HK-2 (cell line): ENCODE results near the gene ARID4B.
"Not testable (repeated sequence)": the region's sequence is repeated elsewhere in the genome, so short reads cannot be mapped to it uniquely, and the experiment has no call there.

Source experiments
- DNase-seq: peaks from one replicate; pipeline ENCODE4 v3.0.0-alpha.2; 2018; ENCODE audit not compliant: unreplicated experiment

Gene ARID4B

DNA sequence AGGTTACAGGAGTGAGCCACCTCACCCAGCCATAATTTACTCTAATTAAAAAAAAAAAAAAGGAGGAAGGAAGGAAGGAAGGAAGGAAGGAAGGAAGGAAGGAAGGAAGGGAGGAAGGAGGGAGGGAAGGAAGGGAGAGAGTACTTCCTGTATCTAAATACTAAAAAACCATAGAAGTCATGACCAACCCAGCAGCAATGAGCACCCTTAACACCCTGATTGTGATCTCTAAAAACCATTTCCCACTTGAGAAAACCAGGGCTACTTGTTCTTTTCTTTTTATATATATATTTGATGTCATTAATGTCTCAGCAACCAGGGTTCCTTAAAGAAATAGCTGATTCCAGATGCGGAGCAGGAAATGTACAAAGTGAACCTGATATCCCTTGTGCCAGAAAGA is 31.2 kb downstream of the ARID4B start:
- no peak for DNase-seq

DNA sequence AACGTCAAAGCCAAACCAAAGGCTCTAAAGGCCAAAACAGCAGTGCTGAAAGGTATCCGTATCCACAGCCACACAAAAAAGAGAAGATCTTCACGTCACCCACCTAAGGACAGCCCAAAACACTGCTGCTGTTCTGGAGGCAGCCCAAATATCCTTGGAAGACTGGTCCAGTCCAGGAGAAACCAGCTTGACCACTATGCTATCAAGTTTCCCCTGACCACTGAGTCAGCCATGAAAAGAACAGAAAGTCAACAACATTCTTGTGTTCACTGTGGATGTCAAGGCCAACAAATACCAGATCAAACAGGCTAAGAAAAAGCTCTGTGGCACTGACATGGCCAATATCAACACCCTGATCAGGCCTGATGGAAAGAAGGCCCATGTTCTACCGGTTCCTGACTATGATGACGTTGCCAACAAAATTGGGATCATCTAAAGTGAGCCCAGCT is 32.1 kb downstream of the ARID4B start:
- no peak for DNase-seq

GRCh38 chr1:235293322-235293942 is 34.5 kb downstream of the ARID4B start:
- no peak for DNase-seq

GRCh38 chr1:235292790-235293189 is 35.2 kb downstream of the ARID4B start:
- DNase-seq = no peak

DNA sequence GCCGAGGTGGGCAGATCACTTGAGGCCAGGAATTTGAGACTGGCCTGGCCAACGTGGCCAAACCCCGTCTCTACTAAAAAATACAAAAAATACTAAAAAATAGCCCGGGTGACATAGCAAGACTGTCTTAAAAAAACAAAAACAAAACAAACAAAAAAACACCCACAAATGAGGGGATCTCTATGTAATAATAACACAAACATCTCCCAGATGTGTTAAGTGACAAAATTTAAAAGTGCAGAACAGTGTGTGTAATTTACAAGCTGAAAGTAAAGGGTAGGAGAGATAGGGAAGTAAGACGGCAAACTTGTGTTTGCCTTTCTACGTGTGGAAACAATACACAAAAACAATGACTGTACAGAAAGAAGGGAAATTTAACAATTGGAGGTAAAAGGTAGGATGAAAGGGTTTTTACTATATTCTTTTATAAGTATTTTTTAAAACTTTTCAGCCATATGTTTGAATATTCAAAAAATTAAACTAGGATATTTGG is 36.3 kb downstream of the ARID4B start:
- no peak for DNase-seq

GRCh38 chr1:235290740-235291502 is 37.1 kb downstream of the ARID4B start:
- DNase-seq = no peak

DNA sequence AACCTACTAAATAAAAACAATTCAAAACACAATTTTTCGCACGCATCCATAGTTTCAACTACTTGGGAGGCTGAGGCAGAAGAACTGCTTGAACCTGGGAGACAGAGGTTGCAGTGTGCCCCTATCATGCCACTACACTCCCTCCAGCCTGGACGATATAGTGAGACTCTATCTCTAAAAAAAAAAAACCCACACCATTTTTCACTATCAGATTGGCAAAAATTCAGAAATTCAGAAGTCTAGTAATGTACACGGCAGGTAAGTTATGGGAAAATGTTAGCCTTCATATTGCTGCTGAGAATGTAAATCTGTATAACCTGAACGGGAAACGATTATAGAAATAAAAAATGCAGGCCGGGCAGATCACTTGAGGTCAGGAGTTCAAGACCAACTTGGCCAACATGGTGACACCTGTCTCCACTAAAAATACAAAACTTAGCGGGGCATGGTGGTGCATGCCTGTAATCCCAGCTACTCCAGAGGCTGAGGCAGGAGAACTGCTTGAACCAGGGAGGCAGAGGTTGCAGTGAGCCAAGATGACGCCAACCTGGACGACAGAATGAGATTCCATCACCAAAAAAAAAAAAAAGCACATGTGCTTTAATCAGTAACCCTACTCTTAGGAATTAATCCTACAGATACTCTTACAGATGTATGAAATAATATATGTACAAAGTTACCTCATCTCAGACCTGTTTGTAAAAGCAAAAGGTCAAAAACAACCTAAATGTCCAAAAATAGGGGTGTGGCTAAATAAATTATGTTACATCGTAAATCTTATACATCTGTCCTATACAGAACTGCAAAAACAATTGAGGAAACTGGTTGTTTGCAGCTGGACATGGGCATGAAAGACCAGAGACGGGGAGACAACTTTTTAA is 37.9 kb downstream of the ARID4B start:
- DNase-seq = no peak

GRCh38 chr1:235287208-235287882 is 40.6 kb downstream of the ARID4B start:
- no peak for DNase-seq

DNA sequence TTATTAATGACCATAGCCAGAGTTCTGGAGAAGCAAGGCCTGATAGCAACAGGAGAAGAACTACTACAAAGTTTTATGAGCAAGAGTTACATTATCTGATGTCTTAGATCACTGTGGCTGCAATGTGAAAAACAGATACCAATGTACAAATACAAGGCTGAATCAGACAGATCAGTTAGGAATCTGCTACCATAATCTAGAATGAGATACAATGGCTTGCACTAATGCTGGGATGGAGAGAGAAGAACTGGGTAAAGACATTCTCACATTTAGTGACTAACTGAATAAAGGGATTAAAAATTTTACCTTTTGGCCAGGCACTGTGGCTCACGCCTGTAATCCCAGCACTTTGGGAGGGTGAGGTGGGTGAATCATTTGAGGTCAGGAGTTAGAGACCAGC is 41.3 kb downstream of the ARID4B start:
- no peak for DNase-seq

GRCh38 chr1:235284231-235284769 is 43.7 kb downstream of the ARID4B start:
- DNase-seq = no peak

GRCh38 chr1:235283636-235284035 is 44.3 kb downstream of the ARID4B start:
- DNase-seq = not testable (repeated sequence)

DNA sequence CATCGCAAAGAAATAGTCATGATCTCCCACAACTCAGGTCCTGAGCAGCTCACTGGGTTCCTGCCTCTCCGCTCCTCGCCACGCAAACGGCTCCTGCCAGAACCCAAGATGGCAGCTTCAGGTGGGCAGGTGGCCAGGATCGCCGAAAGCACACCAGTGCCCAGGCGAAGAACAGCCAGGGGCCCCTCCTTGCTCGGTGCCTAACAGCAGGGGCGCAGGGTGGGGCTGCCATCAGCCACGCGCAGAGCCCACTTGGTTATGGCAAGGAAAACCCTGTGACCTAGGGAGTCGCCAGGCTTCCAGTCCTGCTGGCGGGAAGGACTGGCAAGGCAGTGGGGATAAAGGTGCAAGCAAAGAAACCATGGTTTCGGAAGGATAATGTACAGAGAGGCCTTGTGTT is 47.5 kb downstream of the ARID4B start:
- DNase-seq = no peak

GRCh38 chr1:235279694-235280093 is 48.3 kb downstream of the ARID4B start:
- no peak for DNase-seq

- no peak for DNase-seq
Observed at GRCh38 chr1:235278915-235279292, 49.1 kb downstream of the ARID4B start.

GRCh38 chr1:235278233-235278914 is 49.6 kb downstream of the ARID4B start:
- DNase-seq = no peak

DNA sequence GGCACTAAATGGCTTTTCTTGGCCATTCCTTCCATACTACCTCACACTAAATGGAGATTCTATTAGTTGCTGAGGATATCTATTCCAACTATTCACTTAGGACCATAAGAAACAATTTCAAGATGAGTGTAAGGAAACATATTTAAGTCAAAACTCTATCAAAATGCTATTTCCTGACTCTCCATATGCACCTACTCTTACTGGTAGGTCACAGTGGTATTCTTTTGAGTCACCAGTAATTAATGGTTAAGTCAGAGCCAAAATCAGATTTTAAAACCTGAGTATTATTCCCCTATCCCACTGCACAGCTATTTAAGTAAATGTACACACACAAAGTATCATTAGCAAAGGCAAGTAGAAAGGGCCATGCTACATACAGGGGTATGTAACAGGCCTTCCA is 50.3 kb downstream of the ARID4B start:
- no peak for DNase-seq

DNA sequence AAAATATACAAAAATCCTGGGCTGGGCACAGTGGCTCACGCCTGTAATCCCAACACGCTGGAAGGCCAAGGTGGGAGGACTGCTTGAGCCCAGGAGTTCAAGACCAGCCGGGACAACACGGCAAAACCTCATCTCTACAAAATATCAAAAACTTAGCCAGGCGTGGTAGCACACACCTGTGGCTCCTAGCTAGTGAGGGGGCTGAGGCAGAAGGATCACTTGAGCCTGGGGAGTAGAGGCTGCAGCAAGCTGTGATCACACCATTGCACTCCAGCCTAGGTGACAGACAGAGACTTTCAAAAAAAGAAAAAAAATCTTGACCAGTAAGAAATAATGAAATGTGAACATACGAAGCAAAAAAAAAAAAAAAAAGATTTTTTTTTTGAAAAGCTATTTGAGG is 52.1 kb downstream of the ARID4B start:
- DNase-seq = no peak

DNA sequence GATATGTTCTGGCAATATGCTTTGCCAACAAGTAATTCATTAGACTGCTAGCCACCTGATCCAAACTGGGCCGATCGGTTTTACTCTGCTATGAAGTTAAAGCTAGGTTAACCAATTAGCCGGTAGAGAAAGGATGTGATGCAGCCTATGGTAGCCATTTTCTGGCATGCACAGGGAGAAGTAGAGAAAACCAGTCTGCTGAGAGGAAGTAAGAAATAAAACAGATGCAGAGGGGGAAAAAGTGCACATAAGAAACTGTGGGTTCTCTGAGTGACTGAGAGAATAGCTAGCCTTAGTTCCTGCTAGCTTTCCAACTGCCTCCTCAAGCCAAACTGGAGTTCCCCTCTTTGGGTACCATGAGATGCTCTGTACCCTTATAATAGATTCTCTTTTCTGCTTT is 52.8 kb downstream of the ARID4B start:
- no peak for DNase-seq

GRCh38 chr1:235272851-235273250 is 55.1 kb downstream of the ARID4B start:
- no peak for DNase-seq

DNA sequence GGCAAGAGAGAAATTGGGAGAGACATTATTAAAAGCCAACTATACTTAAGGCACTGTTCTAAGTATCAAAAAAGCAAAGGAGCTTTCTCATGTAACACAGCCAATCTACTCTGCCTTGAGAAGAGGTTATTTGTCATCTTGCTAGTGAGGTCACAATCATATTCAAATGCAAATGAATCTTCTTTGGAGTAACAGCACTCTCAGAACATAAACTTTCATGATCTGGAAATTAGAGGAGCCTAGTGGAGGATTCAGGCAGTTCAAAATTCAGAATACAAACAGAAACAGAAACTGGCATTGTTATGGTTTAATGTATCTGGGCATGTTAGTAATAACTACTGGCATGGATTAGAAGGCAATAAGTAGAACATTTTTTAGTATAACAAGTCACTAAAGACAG is 57.4 kb downstream of the ARID4B start:
- no peak for DNase-seq

DNA sequence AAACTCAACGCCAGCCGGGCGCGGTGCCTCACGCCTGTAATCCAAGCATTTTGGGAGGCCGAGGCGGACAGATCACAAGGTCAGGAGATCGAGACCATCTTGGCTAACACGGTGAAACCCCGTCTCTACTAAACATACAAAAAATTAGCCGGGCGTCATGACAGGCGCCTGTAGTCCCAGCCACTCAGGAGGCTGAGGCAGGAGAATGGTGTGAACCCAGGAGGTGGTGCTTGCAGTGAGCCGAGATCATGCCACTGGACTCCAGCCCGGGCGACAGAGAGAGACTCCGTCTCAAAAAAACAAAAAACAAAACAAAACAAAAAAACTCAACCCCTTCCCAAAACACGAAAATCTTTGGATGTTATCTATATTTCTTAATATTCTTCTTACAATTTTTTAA is 58.0 kb downstream of the ARID4B start:
- DNase-seq = not testable (repeated sequence)
